ENCODE results near the gene TMTC3.

DNA sequence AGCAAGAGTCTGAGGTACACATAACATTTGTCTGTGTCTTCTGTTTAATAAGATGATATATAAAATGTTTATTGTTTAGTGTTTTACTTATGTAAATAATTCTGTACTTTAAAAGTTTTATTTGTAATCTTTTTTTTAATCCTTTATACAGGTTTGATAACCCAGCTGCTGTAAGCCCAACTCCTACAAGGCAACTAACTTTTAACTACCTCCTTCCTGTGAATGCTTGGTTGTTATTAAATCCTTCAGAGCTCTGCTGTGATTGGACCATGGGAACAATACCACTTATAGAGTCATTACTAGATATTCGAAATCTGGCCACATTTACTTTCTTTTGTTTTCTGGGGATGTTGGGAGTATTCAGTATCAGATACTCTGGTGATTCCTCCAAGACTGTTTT, 24.1 kb downstream of the TMTC3 start:
- TF ChIP-seq REST (IDR thresholded peaks at IDR 0.05; ENCODE audit: low read depth): no peak
- no peak for TF ChIP-seq YY1 (IDR thresholded peaks at IDR 0.05; ENCODE audit: low read depth)
- no peak for TF ChIP-seq TCF12 (IDR thresholded peaks at IDR 0.05; ENCODE audit: low read depth)
- no peak for TF ChIP-seq TAF1 (IDR thresholded peaks at IDR 0.05; ENCODE audit: low read depth)
- TF ChIP-seq NFIC (IDR thresholded peaks at IDR 0.05): no peak
- TF ChIP-seq EP300 (IDR thresholded peaks at IDR 0.05; ENCODE audit: borderline replicate concordance): no peak
- no peak for TF ChIP-seq EGR1 (IDR thresholded peaks at IDR 0.05)
